ENCODE measurements around the gene NMBR.
A peak's percentile ranks its signal among the peaks of the same experiment; 100 is the strongest.
"Not testable (repeated sequence)": the region's sequence is repeated elsewhere in the genome, so short reads cannot be mapped to it uniquely, and the experiment has no call there.

Gene NMBR

GRCh38 chr6:142146828-142147662, at the start of gene NMBR, which contains the start of gene VTA1:
Gene NMBR (minus strand): TSS chr6:142147122. CDS start chr6:142088658, 58,464 bp downstream.
Gene VTA1 (plus strand): TSS chr6:142147263. CDS start chr6:142147288, 25 bp downstream.
- DNase-seq: peak; percentile 55

GRCh38 chr6:142195862-142196541, 49.1 kb upstream of the NMBR start:
- DNase-seq: no peak

- no peak for DNase-seq
These were observed 46.7 kb upstream of the NMBR start for GRCh38 chr6:142193621-142194020.

- no peak for DNase-seq
These were observed 45.4 kb upstream of the NMBR start for GRCh38 chr6:142192343-142192742.

- no peak for DNase-seq
These were observed 42.1 kb upstream of the NMBR start for GRCh38 chr6:142189057-142189456.

- DNase-seq: not testable (repeated sequence)
These were observed 41.4 kb upstream of the NMBR start for GRCh38 chr6:142188341-142188740.

GRCh38 chr6:142187209-142187608, 40.3 kb upstream of the NMBR start:
- DNase-seq: peak; percentile 13

- DNase-seq: no peak
These were observed 38.7 kb upstream of the NMBR start for GRCh38 chr6:142185641-142186040.

GRCh38 chr6:142184307-142184706, 37.4 kb upstream of the NMBR start:
- DNase-seq: peak; percentile 36

- no peak for DNase-seq
These were observed 36.4 kb upstream of the NMBR start for GRCh38 chr6:142183351-142183750.

- DNase-seq: no peak
These were observed 35.1 kb upstream of the NMBR start for GRCh38 chr6:142182004-142182403.

- DNase-seq: no peak
These were observed 31.2 kb upstream of the NMBR start for GRCh38 chr6:142178129-142178528.

- no peak for DNase-seq
These were observed 27.8 kb upstream of the NMBR start for GRCh38 chr6:142174703-142175102.

GRCh38 chr6:142173980-142174379, 27.1 kb upstream of the NMBR start:
- no peak for DNase-seq

GRCh38 chr6:142172758-142173157, 25.8 kb upstream of the NMBR start:
- no peak for DNase-seq

- no peak for DNase-seq
These were observed 24.4 kb upstream of the NMBR start for GRCh38 chr6:142171351-142171750.

GRCh38 chr6:142167486-142167885, 20.6 kb upstream of the NMBR start:
- no peak for DNase-seq

GRCh38 chr6:142167071-142167470, 20.1 kb upstream of the NMBR start:
- DNase-seq: no peak

GRCh38 chr6:142165227-142165626, 18.3 kb upstream of the NMBR start:
- no peak for DNase-seq

GRCh38 chr6:142162780-142163179, 15.9 kb upstream of the NMBR start:
- DNase-seq: no peak

GRCh38 chr6:142156758-142157068, 9.8 kb upstream of the NMBR start:
- DNase-seq: not testable (repeated sequence)

GRCh38 chr6:142155895-142156757, 9.2 kb upstream of the NMBR start:
- DNase-seq: no peak

GRCh38 chr6:142155091-142155490, 8.2 kb upstream of the NMBR start:
- DNase-seq: no peak

Measured in NCI-H2029 treated with DMSO at 0.1 percent for 48 hours (cell line).